HepG2 (cell line): ENCODE data around the gene SDCCAG8. TPM values are rescaled to one million over a fixed set of nuclear protein-coding genes. Genes with fewer than 3 reads are reported as not detected.

ENCODE experiments used
- ATAC-seq: fragments of 200-7000 bp; cut with Tn5 transposase; 3 replicates; pipeline ENCODE4 v1.9.1; 2020; ENCODE audit warnings: mild to moderate bottlenecking, moderate library complexity
- BruUV-seq: library from RNA; stranded (reverse); fragments of 400-500 nt; replicated peaks from 2 replicates; lab custom pipeline; 2021; lab: Mats Ljungman, UMichigan
- CTCF ChIA-PET: fragments of 300-600 bp; formaldehyde crosslinking; extraction: SDS; loops from one replicate; lab custom pipeline; 2021; ENCODE audit warnings: low total read pairs, inconsistent platforms, low intra/inter-chr PET ratio; lab: Yijun Ruan, JAX
- POLR2A ChIA-PET: fragments of 350-600 bp; sonication (Branson Sonifier 250); formaldehyde crosslinking; loops from one replicate; lab custom pipeline; 2020; ENCODE audit warnings: antibody characterized with exemption, inconsistent platforms; lab: Yijun Ruan, JAX
- DNase-seq: peaks from one replicate; pipeline ENCODE4 v3.0.0-alpha.2; 2015; ENCODE audit warnings: low spot score
- FAIRE-seq: peaks from 3 replicates; lab custom pipeline; 2011; peaks lifted over from hg19 to GRCh38; lab: Jason Lieb, UNC
- H2AFZ ChIP-seq: one replicate; pipeline ENCODE4 v1.6.1; 2011; ENCODE audit warnings: low read length, inconsistent platforms
- H3K27ac ChIP-seq: fragments of 300-600 bp; 3 replicates; pipeline ENCODE4 v1.8.0; 2011; ENCODE audit warnings: mixed run types, mild to moderate bottlenecking, mixed read lengths, low read length, inconsistent platforms; ENCODE audit not compliant: insufficient read depth; ENCODE audit errors: extremely low read length
- H3K27me3 ChIP-seq, 2 experiments: fragments of 200-600 bp in 1 of 2; 2 replicates in 1 of 2; 3 replicates in 1 of 2; pipeline versions ENCODE4 v1.6.0 to v1.8.0; 2011; ENCODE audit warnings: low read length in 2 of 2, mild to moderate bottlenecking in 2 of 2, moderate library complexity in 2 of 2, inconsistent platforms in 1 of 2; ENCODE audit not compliant: insufficient read depth in 2 of 2, control insufficient read depth in 1 of 2
- H3K36me3 ChIP-seq, 2 experiments: fragments of 200-600 bp in 1 of 2; replicated peaks in 1 of 2; 2 replicates in 1 of 2; 3 replicates in 1 of 2; pipeline versions ENCODE4 v1.5.1 to v1.8.0; 2011; ENCODE audit warnings: low read length in 2 of 2, inconsistent platforms in 1 of 2; ENCODE audit not compliant: insufficient read depth in 2 of 2, control insufficient read depth in 1 of 2
- H3K4me1 ChIP-seq: 2 replicates; pipeline ENCODE4 v1.5.1; 2012; ENCODE audit warnings: low read length, inconsistent platforms; ENCODE audit not compliant: insufficient read depth
- H3K4me2 ChIP-seq: 2 replicates; pipeline ENCODE4 v1.6.0; 2011; ENCODE audit warnings: low read depth, low read length, inconsistent platforms
- H3K4me3 ChIP-seq, 3 experiments: fragments of 200-600 bp in 1 of 3; sonication (generic), shearing (Covaris generic) in 1 of 3; replicated peaks in 1 of 3; 2 replicates each; pipeline ENCODE4 v1.5.1; 2011 to 2016; ENCODE audit warnings: low read length in 3 of 3, inconsistent platforms in 2 of 3, low read depth in 2 of 3, mild to moderate bottlenecking in 2 of 3, control low read depth in 1 of 3, mixed read lengths in 1 of 3; ENCODE audit not compliant: insufficient read depth in 1 of 3
- H3K79me2 ChIP-seq: one replicate; pipeline ENCODE4 v1.6.1; 2011; ENCODE audit warnings: low read length, inconsistent platforms; ENCODE audit not compliant: insufficient read depth
- H3K9ac ChIP-seq: 2 replicates; pipeline ENCODE4 v1.6.0; 2011; ENCODE audit warnings: mild to moderate bottlenecking, low read depth, low read length, inconsistent platforms; ENCODE audit not compliant: insufficient read depth
- H3K9me3 ChIP-seq: 2 replicates; pipeline ENCODE4 v1.5.1; 2012; ENCODE audit warnings: mild to moderate bottlenecking, low read length
- H4K20me1 ChIP-seq: 2 replicates; pipeline ENCODE4 v1.6.0; 2011; ENCODE audit warnings: inconsistent platforms, mild to moderate bottlenecking, low read length, moderate library complexity; ENCODE audit not compliant: insufficient read depth
- FOXA1 ChIP-seq, 2 experiments: fragments of 450-650 bp in 1 of 2; sonication (generic) in 1 of 2; formaldehyde crosslinking in 1 of 2; IDR thresholded peaks; 2 replicates each; pipeline versions ENCODE4 v1.4.0 to v1.6.1; 2016 to 2020; ENCODE audit warnings: missing genetic modification reagents in 1 of 2
- GFI1 ChIP-seq: sonication (generic); formaldehyde crosslinking; IDR thresholded peaks from 2 replicates; pipeline ENCODE4 v1.5.0; 2020; ENCODE audit warnings: missing genetic modification reagents, mild to moderate bottlenecking, borderline replicate concordance
- NKX3-1 ChIP-seq: sonication (generic); formaldehyde crosslinking; IDR thresholded peaks from 2 replicates; pipeline ENCODE4 v1.5.0; 2020; ENCODE audit warnings: missing genetic modification reagents
- SETDB1 ChIP-seq: sonication (generic); formaldehyde crosslinking; IDR thresholded peaks from 2 replicates; pipeline ENCODE4 v1.5.1; 2020; ENCODE audit warnings: missing genetic modification reagents, mild to moderate bottlenecking, borderline replicate concordance
- ZFP90 ChIP-seq: sonication (generic); formaldehyde crosslinking; IDR thresholded peaks from 2 replicates; pipeline ENCODE4 v1.8.0; 2022; ENCODE audit warnings: missing genetic modification reagents, mild to moderate bottlenecking, inconsistent platforms, borderline replicate concordance
- ZFX ChIP-seq: sonication (generic); formaldehyde crosslinking; IDR thresholded peaks from 2 replicates; pipeline ENCODE4 v1.4.0; 2020; ENCODE audit warnings: mild to moderate bottlenecking, low read depth, missing genetic modification reagents, moderate library complexity
- ZNF329 ChIP-seq: sonication (generic); formaldehyde crosslinking; IDR thresholded peaks from 2 replicates; pipeline ENCODE4 v1.9.0; 2021; ENCODE audit warnings: low read depth, mild to moderate bottlenecking, missing genetic modification reagents
- ZNF678 ChIP-seq: sonication (generic); formaldehyde crosslinking; IDR thresholded peaks from 2 replicates; pipeline ENCODE4 v1.4.0; 2020; ENCODE audit warnings: mild to moderate bottlenecking, missing genetic modification reagents
- ZNF879 ChIP-seq: sonication (generic); formaldehyde crosslinking; IDR thresholded peaks from 2 replicates; pipeline ENCODE4 v1.8.1; 2023; ENCODE audit warnings: missing genetic modification reagents
- WGBS: methylation state at CpG from one replicate; pipeline ENCODE4 v1.1.6; 2017; ENCODE audit warnings: low lambda C conversion rate; 5-methylcytosine and 5-hydroxymethylcytosine counted together
- in situ Hi-C: cut with HindIII; loops from 2 replicates; pipeline ENCODE4 v1.10.0; 2017; ENCODE audit warnings: low pct_unique_long_range_greater_than_20kb; ENCODE audit not compliant: extremely low pct_ligation_motif_present
- intact Hi-C: fragments of 100-400 bp; cut with micrococcal nuclease; formaldehyde crosslinking; loops from one replicate; pipeline ENCODE4 v1.10.0; 2022; ENCODE audit not compliant: unreplicated experiment
- polyA plus RNA-seq, 8 experiments: library from polyadenylated mRNA; depleted of rRNA in 3 of 8; stranded (reverse) in 7 of 8; unstranded in 1 of 8; fragments of >200 nt; fragmentation: Illumina TruSeq in 4 of 8; extraction: Trizol in 4 of 8; gene quantifications; 2 replicates each; pipeline versions ENCODE4 v1.2.1 to v1.2.3, GENCODE V29; 2011 to 2016; ENCODE audit warnings: low read depth in 4 of 8, missing spikeins in 1 of 8, mixed read lengths in 1 of 8; ENCODE audit not compliant: insufficient read depth in 1 of 8
- total RNA-seq, 5 experiments: library from RNA; depleted of rRNA; stranded (reverse); fragments of >200 nt; fragmentation: Illumina TruSeq; extraction: Trizol; gene quantifications; 2 replicates each; pipeline ENCODE4 v1.2.3, GENCODE V29; 2016; ENCODE audit warnings: low read depth in 1 of 5
- TF ChIP-seq, protein P1 (sequence below): sonication (generic); formaldehyde crosslinking; IDR thresholded peaks from 2 replicates; pipeline ENCODE4 v1.4.0; 2020; ENCODE audit warnings: missing genetic modification reagents

The SDCCAG8 gene
- total and polyA plus RNA-seq, 2 of the 13 experiments (the other 11 are each of a cell fraction or from before 2014, with no cell fraction given) = 9.5 to 13.4 TPM

- TF ChIP-seq ZFP90 (no peak), GFI1 (no peak)
Measured at GRCh38 chr1:243428617-243429342, 172.9 kb downstream of the SDCCAG8 start (continued).

GRCh38 chr1:243431591-243431990 is 175.8 kb downstream of the SDCCAG8 start:
- Histone ChIP-seq H3K4me2 (no peak overlapping the region), H3K9me3 (no peaks in the 10 kb centered on the region), H3K9ac (no peak overlapping the region), H3K4me3 (no peak overlapping the region), H3K27me3 (no peaks in the 10 kb centered on the region; a peak in 1 of 5 replicates), H3K79me2 (no peaks in the 10 kb centered on the region), H3K4me1 (no peaks in the 10 kb centered on the region), H2AFZ (no peak overlapping the region), H3K27ac (no peak overlapping the region), H4K20me1 (no peaks in the 10 kb centered on the region), H3K36me3 (no peaks in the 10 kb centered on the region)
- in situ Hi-C loops = no loop called here
- FAIRE-seq (no peak), ATAC-seq (no peak), DNase-seq (no peak)
- 87% methylated on average over 5 of the region's 5 CpGs for WGBS
- intact Hi-C loops = no loop called here
- ChIA-PET POLR2A (no interaction called here), CTCF (no interaction called here)
- BruUV-seq = no TSS peak
- TF ChIP-seq ZNF329 (CRISPR knock-in tag) = no peak
- no peak for TF ChIP-seq NKX3-1
- no peak for TF ChIP-seq SETDB1 (CRISPR knock-in tag)
- TF ChIP-seq, protein P1, sequence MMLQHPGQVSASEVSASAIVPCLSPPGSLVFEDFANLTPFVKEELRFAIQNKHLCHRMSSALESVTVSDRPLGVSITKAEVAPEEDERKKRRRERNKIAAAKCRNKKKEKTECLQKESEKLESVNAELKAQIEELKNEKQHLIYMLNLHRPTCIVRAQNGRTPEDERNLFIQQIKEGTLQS (CRISPR knock-in tag) = no peak
- no peak for TF ChIP-seq ZNF678 (CRISPR knock-in tag)
- TF ChIP-seq FOXA1 (IDR thresholded peaks at IDR 0.05) = no peak
- no peak for TF ChIP-seq FOXA1 (CRISPR knock-in tag; IDR thresholded peaks at IDR 0.05)
- no peak for TF ChIP-seq ZFX (CRISPR knock-in tag)
- TF ChIP-seq ZNF879 (CRISPR knock-in tag) = no peak
